CD4-positive, alpha-beta T cell (primary cell): Measurements from ENCODE around the gene DYNLT5. TPM values are rescaled to one million over a fixed set of nuclear protein-coding genes. Genes with fewer than 3 reads are reported as not detected.

Experiments used
- ATAC-seq: fragments of 200-7000 bp; cut with Tn5 transposase; one replicate; pipeline ENCODE4 v1.10.0; 2022; ENCODE audit warnings: mild to moderate bottlenecking; ENCODE audit not compliant: poor library complexity
- CTCF ChIA-PET: fragments of 350-600 bp; sonication (Branson Sonifier 250); formaldehyde crosslinking; loops from one replicate; lab custom pipeline; 2021; ENCODE audit warnings: antibody characterized with exemption, inconsistent platforms; lab: Charles Lee
- POLR2A ChIA-PET: fragments of 350-600 bp; sonication (Branson Sonifier 250); formaldehyde crosslinking; loops from one replicate; lab custom pipeline; 2021; ENCODE audit warnings: antibody characterized with exemption, inconsistent platforms; lab: Charles Lee
- DNase-seq, 14 experiments: peaks; one replicate each; pipeline ENCODE4 v3.0.0-alpha.2; 2013 to 2020; ENCODE audit warnings: mixed read lengths in 2 of 14
- H3K27ac ChIP-seq, 2 donors: one replicate each; pipeline versions ENCODE4 v1.5.1 to v1.7.0; 2013; ENCODE audit warnings: low read length in 2 of 2, low read depth in 1 of 2, mild to moderate bottlenecking in 1 of 2
- H3K27me3 ChIP-seq, 2 experiments: 1 replicate in 1 of 2; 2 replicates in 1 of 2; pipeline versions ENCODE4 v1.6.1 to v1.7.0; 2013; ENCODE audit warnings: low read length in 2 of 2, control low read depth in 1 of 2, mild to moderate bottlenecking in 1 of 2, moderate library complexity in 1 of 2; ENCODE audit not compliant: insufficient read depth in 2 of 2, control insufficient read depth in 1 of 2
- H3K36me3 ChIP-seq: one replicate; pipeline ENCODE4 v1.6.1; 2013; ENCODE audit warnings: low read length, control low read depth; ENCODE audit not compliant: insufficient read depth
- H3K4me1 ChIP-seq: one replicate; pipeline ENCODE4 v1.6.1; 2013; ENCODE audit warnings: low read length, control low read depth; ENCODE audit not compliant: insufficient read depth
- H3K4me3 ChIP-seq: one replicate; pipeline ENCODE4 v1.5.1; 2013; ENCODE audit warnings: mild to moderate bottlenecking, low read length, moderate library complexity
- H3K9me3 ChIP-seq, 2 experiments: 1 replicate in 1 of 2; 2 replicates in 1 of 2; pipeline versions ENCODE4 v1.6.1 to v1.7.0; 2013; ENCODE audit warnings: low read length in 2 of 2, mild to moderate bottlenecking in 2 of 2, control low read depth in 1 of 2, moderate library complexity in 1 of 2; ENCODE audit not compliant: control insufficient read depth in 1 of 2, insufficient read depth in 1 of 2
- H3K27ac Mint-ChIP-seq: one replicate; pipeline ENCODE4 v1.8.0; 2020; ENCODE audit warnings: mixed read lengths
- H3K27me3 Mint-ChIP-seq: one replicate; pipeline ENCODE4 v1.8.0; 2021; ENCODE audit warnings: mixed read lengths
- H3K36me3 Mint-ChIP-seq: one replicate; pipeline ENCODE4 v1.8.0; 2021; ENCODE audit warnings: low read depth, mixed read lengths
- H3K4me1 Mint-ChIP-seq: one replicate; pipeline ENCODE4 v1.8.0; 2021; ENCODE audit warnings: low read depth, mixed read lengths
- H3K4me3 Mint-ChIP-seq: one replicate; pipeline ENCODE4 v1.8.0; 2020; ENCODE audit warnings: mild to moderate bottlenecking, mixed read lengths
- H3K9me3 Mint-ChIP-seq: one replicate; pipeline ENCODE4 v1.8.0; 2020; ENCODE audit warnings: mixed read lengths
- CTCF ChIP-seq: fragments of 200-600 bp; IDR thresholded peaks from one replicate; pipeline ENCODE4 v1.8.0; 2022; ENCODE audit warnings: antibody characterized with exemption, mild to moderate bottlenecking
- intact Hi-C, 2 experiments: fragments of 100-400 bp; cut with DNase I in 1 of 2; cut with micrococcal nuclease in 1 of 2; formaldehyde crosslinking; loops; one replicate each; pipeline versions ENCODE4 v1.15.1 to v1.9.0; 2023 to 2025; cut with DNase I, micrococcal nuclease
- total RNA-seq, 174 experiments: library from RNA in 2 of 174; stranded (reverse) in 2 of 174; gene quantifications; one replicate each; pipeline ENCODE4 v1.2.3 and lab custom pipeline; 2021 to 2026

DYNLT5 gene
- total RNA-seq, 2 experiments from 2014 or later = not detected

DNA sequence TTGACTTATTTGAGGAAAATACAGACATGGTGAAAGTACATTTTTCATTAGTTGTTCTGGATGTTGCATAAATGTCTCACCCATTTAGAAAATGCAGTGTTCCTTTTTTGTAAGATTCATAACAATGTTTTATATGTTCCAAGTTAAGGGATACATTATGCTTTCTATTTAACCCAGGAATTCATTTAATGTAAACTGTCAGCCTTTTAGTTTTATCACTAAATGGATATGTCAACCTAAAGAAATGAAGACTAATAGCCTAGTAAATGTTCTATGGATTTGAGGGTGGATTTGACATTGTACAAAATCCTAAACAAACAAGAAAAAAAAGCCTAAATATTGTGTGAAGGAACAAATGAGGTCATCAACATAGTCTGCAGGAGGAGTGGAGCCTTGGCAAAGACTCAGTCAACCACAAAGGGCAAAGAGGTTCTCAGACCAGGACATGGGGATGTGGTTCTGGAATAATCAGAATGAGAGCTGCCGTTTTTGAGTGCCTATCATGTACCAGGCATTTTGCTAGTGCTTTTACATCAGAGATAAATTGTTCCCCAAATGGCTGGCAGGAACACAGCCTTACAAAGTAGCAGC, 57.6 kb downstream of the DYNLT5 start:
- Mint-ChIP-seq H3K4me1 (no peaks in the 10 kb centered on the region), H3K27ac (no peak overlapping the region), H3K36me3 (no peaks in the 10 kb centered on the region), H3K4me3 (no peak overlapping the region), H3K27me3 (no peaks in the 10 kb centered on the region), H3K9me3 (no peaks in the 10 kb centered on the region)
- Histone ChIP-seq H3K27ac (no peak overlapping the region), H3K9me3 (no peaks in the 10 kb centered on the region), H3K4me1 (no peaks in the 10 kb centered on the region), H3K4me3 (no peak overlapping the region), H3K27me3 (no peaks in the 10 kb centered on the region), H3K36me3 (no peaks in the 10 kb centered on the region)
- DNase-seq = no peak
- intact Hi-C loops = no loop called here
- ChIA-PET CTCF (interaction anchor here (1.0 kb wide), 1 partner anchor 10 kb away, joined by 3 read pairs; no protein-coding TSS in a partner anchor), POLR2A (no interaction called here)
- ATAC-seq = no peak
- TF ChIP-seq CTCF = no peak

GRCh38 chr1:66824771-66825170, 72.5 kb downstream of the DYNLT5 start:
- Mint-ChIP-seq H3K4me3 (no peak overlapping the region), H3K36me3 (peaks cover 3% of the 10 kb centered on the region), H3K27ac (no peak overlapping the region), H3K27me3 (no peaks in the 10 kb centered on the region), H3K4me1 (no peaks in the 10 kb centered on the region), H3K9me3 (no peaks in the 10 kb centered on the region)
- Histone ChIP-seq H3K9me3 (no peaks in the 10 kb centered on the region), H3K4me3 (no peak overlapping the region), H3K27ac (no peak overlapping the region), H3K4me1 (no peaks in the 10 kb centered on the region), H3K27me3 (no peaks in the 10 kb centered on the region), H3K36me3 (no peaks in the 10 kb centered on the region)
- DNase-seq (no peak), ATAC-seq (no peak)
- POLR2A ChIA-PET = no interaction called here
- no peak for TF ChIP-seq CTCF
- CTCF ChIA-PET = no interaction called here
- intact Hi-C loops = no loop called here

Other genes starting within 250 kb of the DYNLT5 start
- gene SGIP1, start 218.3 kb upstream of the DYNLT5 start, total RNA-seq = under 1 TPM in 1 of 2 experiments, not detected in 1; 0.84 TPM
- gene INSL5, start 48.8 kb downstream of the DYNLT5 start, total RNA-seq = not detected
- 1 to 10 TPM; 5.0 to 8.8 TPM for gene DNAI4, start 172.4 kb downstream of the DYNLT5 start, total RNA-seq
- 100 to 1,000 TPM; 106 to 107 TPM for gene MIER1, start 172.5 kb downstream of the DYNLT5 start, total RNA-seq